ENCODE measurements around the gene PILRA. TPM values are rescaled to one million over a fixed set of nuclear protein-coding genes. Genes with fewer than 3 reads are reported as not detected.

PILRA gene
- total and polyA plus RNA-seq, 2 of the 8 experiments (the other 6 are each of a cell fraction or from before 2014, with no cell fraction given), result 7.6 to 10.6 TPM

DNA sequence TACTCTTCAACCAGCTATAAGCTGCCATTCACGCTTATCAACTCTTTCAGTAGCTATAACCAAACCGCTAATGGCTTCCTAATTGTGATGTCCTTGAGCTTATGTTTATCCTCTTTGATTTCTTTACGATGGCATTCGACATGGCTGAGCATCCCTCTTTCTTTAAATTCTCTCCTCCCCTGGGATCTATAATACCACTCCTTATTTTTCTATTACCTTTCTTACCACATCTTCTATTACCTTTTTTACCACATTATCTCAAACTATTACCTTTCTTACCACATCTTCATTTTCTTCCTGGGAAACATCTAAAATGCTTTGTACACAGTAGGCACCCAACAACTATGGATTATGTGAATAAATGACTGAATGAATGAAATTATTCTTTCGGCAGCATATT is 42.2 kb downstream of the PILRA start (continued):
- TF ChIP-seq, protein P1, sequence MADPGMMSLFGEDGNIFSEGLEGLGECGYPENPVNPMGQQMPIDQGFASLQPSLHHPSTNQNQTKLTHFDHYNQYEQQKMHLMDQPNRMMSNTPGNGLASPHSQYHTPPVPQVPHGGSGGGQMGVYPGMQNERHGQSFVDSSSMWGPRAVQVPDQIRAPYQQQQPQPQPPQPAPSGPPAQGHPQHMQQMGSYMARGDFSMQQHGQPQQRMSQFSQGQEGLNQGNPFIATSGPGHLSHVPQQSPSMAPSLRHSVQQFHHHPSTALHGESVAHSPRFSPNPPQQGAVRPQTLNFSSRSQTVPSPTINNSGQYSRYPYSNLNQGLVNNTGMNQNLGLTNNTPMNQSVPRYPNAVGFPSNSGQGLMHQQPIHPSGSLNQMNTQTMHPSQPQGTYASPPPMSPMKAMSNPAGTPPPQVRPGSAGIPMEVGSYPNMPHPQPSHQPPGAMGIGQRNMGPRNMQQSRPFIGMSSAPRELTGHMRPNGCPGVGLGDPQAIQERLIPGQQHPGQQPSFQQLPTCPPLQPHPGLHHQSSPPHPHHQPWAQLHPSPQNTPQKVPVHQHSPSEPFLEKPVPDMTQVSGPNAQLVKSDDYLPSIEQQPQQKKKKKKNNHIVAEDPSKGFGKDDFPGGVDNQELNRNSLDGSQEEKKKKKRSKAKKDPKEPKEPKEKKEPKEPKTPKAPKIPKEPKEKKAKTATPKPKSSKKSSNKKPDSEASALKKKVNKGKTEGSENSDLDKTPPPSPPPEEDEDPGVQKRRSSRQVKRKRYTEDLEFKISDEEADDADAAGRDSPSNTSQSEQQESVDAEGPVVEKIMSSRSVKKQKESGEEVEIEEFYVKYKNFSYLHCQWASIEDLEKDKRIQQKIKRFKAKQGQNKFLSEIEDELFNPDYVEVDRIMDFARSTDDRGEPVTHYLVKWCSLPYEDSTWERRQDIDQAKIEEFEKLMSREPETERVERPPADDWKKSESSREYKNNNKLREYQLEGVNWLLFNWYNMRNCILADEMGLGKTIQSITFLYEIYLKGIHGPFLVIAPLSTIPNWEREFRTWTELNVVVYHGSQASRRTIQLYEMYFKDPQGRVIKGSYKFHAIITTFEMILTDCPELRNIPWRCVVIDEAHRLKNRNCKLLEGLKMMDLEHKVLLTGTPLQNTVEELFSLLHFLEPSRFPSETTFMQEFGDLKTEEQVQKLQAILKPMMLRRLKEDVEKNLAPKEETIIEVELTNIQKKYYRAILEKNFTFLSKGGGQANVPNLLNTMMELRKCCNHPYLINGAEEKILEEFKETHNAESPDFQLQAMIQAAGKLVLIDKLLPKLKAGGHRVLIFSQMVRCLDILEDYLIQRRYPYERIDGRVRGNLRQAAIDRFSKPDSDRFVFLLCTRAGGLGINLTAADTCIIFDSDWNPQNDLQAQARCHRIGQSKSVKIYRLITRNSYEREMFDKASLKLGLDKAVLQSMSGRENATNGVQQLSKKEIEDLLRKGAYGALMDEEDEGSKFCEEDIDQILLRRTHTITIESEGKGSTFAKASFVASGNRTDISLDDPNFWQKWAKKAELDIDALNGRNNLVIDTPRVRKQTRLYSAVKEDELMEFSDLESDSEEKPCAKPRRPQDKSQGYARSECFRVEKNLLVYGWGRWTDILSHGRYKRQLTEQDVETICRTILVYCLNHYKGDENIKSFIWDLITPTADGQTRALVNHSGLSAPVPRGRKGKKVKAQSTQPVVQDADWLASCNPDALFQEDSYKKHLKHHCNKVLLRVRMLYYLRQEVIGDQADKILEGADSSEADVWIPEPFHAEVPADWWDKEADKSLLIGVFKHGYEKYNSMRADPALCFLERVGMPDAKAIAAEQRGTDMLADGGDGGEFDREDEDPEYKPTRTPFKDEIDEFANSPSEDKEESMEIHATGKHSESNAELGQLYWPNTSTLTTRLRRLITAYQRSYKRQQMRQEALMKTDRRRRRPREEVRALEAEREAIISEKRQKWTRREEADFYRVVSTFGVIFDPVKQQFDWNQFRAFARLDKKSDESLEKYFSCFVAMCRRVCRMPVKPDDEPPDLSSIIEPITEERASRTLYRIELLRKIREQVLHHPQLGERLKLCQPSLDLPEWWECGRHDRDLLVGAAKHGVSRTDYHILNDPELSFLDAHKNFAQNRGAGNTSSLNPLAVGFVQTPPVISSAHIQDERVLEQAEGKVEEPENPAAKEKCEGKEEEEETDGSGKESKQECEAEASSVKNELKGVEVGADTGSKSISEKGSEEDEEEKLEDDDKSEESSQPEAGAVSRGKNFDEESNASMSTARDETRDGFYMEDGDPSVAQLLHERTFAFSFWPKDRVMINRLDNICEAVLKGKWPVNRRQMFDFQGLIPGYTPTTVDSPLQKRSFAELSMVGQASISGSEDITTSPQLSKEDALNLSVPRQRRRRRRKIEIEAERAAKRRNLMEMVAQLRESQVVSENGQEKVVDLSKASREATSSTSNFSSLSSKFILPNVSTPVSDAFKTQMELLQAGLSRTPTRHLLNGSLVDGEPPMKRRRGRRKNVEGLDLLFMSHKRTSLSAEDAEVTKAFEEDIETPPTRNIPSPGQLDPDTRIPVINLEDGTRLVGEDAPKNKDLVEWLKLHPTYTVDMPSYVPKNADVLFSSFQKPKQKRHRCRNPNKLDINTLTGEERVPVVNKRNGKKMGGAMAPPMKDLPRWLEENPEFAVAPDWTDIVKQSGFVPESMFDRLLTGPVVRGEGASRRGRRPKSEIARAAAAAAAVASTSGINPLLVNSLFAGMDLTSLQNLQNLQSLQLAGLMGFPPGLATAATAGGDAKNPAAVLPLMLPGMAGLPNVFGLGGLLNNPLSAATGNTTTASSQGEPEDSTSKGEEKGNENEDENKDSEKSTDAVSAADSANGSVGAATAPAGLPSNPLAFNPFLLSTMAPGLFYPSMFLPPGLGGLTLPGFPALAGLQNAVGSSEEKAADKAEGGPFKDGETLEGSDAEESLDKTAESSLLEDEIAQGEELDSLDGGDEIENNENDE (IDR thresholded peaks at IDR 0.05; ENCODE audit: insufficient replicate concordance, low read length), result no peak
- no peak for TF ChIP-seq CHD2 (IDR thresholded peaks at IDR 0.05; ENCODE audit: low read length)
